Activated CD8-positive, alpha-beta T cell treated with anti-CD3 and anti-CD28 coated beads for 36 hours (primary cell): ENCODE data around the gene ZNF354C. TPM values are rescaled to one million over a fixed set of nuclear protein-coding genes. Genes with fewer than 3 reads are reported as not detected.

Experiments used
- ATAC-seq: fragments of 200-7000 bp; cut with Tn5 transposase; one replicate; pipeline ENCODE4 v1.10.0; 2021; ENCODE audit warnings: mild to moderate bottlenecking, moderate library complexity
- CTCF ChIA-PET: fragments of 350-600 bp; sonication (Branson Sonifier 250); formaldehyde crosslinking; loops from one replicate; lab custom pipeline; 2021; ENCODE audit warnings: antibody characterized with exemption; lab: Charles Lee
- POLR2A ChIA-PET: fragments of 350-600 bp; sonication (Branson Sonifier 250); formaldehyde crosslinking; loops from one replicate; lab custom pipeline; 2021; ENCODE audit warnings: antibody characterized with exemption; lab: Charles Lee
- DNase-seq: peaks from one replicate; pipeline ENCODE4 v3.0.0-alpha.2; 2020
- H3K27ac Mint-ChIP-seq: one replicate; pipeline ENCODE4 v1.8.0; 2021; ENCODE audit warnings: mild to moderate bottlenecking, mixed read lengths
- H3K27me3 Mint-ChIP-seq: one replicate; pipeline ENCODE4 v1.8.0; 2021; ENCODE audit warnings: mixed read lengths
- H3K36me3 Mint-ChIP-seq: one replicate; pipeline ENCODE4 v1.8.0; 2021; ENCODE audit warnings: low read depth, mixed read lengths
- H3K4me1 Mint-ChIP-seq: one replicate; pipeline ENCODE4 v1.8.0; 2021; ENCODE audit warnings: low read depth, mixed read lengths
- H3K4me3 Mint-ChIP-seq: one replicate; pipeline ENCODE4 v1.8.0; 2021; ENCODE audit warnings: mild to moderate bottlenecking, moderate library complexity, mixed read lengths
- H3K9me3 Mint-ChIP-seq: one replicate; pipeline ENCODE4 v1.8.0; 2021; ENCODE audit warnings: mixed read lengths
- CTCF ChIP-seq: fragments of 200-600 bp; IDR thresholded peaks from one replicate; pipeline ENCODE4 v1.8.0; 2022; ENCODE audit warnings: antibody characterized with exemption, mild to moderate bottlenecking
- intact Hi-C: fragments of 100-400 bp; cut with micrococcal nuclease; formaldehyde crosslinking; loops from one replicate; pipeline ENCODE4 v1.10.0; 2022
- total RNA-seq, 2 experiments: library from RNA; stranded (reverse); gene quantifications; one replicate each; pipeline ENCODE4 v1.2.3, GENCODE V29; 2021

The ZNF354C gene
- total RNA-seq, 2 experiments from 2014 or later = 7.0 to 7.4 TPM

GRCh38 chr5:179051784-179052183 is 8.4 kb upstream of the ZNF354C start:
- Mint-ChIP-seq H3K9me3 (peaks cover 13% of the 10 kb centered on the region), H3K36me3 (peaks cover 7% of the 10 kb centered on the region), H3K27ac (no peak overlapping the region), H3K4me3 (no peak overlapping the region), H3K27me3 (peaks cover 3% of the 10 kb centered on the region), H3K4me1 (no peaks in the 10 kb centered on the region)
- ChIA-PET CTCF (interaction anchor here (1.3 kb wide), 1 partner anchor 8 kb away, joined by 5 read pairs; the partner anchor contains the start of gene ZNF354C), POLR2A (interaction anchor here (0.6 to 1.1 kb wide), 2 partner anchors 36 to 489 kb away, joined by 3 to 4 read pairs; no protein-coding TSS in a partner anchor)
- no peak for ATAC-seq
- intact Hi-C loops = no loop called here
- DNase-seq = no peak
- TF ChIP-seq CTCF = no peak

- Mint-ChIP-seq H3K9me3 (peaks cover 9% of the 10 kb centered on the region), H3K27me3 (no peaks in the 10 kb centered on the region)
- CTCF ChIA-PET = no interaction called here
Measured at GRCh38 chr5:179054036-179054785, 6.0 kb upstream of the ZNF354C start.

GRCh38 chr5:179054876-179055275 is 5.3 kb upstream of the ZNF354C start:
- CTCF ChIA-PET = no interaction called here
- H3K4me1 Mint-ChIP-seq = peaks cover 3% of the 10 kb centered on the region
- H3K27ac Mint-ChIP-seq = no peak overlapping the region

More at GRCh38 chr5:179054036-179054785, 6.0 kb upstream of the ZNF354C start:
- Mint-ChIP-seq H3K4me1 (no peaks in the 10 kb centered on the region), H3K36me3 (peaks cover 4% of the 10 kb centered on the region), H3K27ac (no peak overlapping the region), H3K4me3 (no peak overlapping the region)
- DNase-seq = no peak
- intact Hi-C loops = no loop called here
- POLR2A ChIA-PET = no interaction called here
- no peak for ATAC-seq
- no peak for TF ChIP-seq CTCF

GRCh38 chr5:179055436-179055835 is 4.7 kb upstream of the ZNF354C start:
- no peaks in the 10 kb centered on the region for H3K27me3 Mint-ChIP-seq
- intact Hi-C loops = no loop called here
- ChIA-PET CTCF (no interaction called here), POLR2A (no interaction called here)
- H3K4me1 Mint-ChIP-seq = peaks cover 4% of the 10 kb centered on the region
- no peak overlapping the region for H3K4me3 Mint-ChIP-seq
- peaks cover 13% of the 10 kb centered on the region for H3K9me3 Mint-ChIP-seq
- no peak for ATAC-seq
- H3K36me3 Mint-ChIP-seq = peaks cover 12% of the 10 kb centered on the region
- DNase-seq = no peak
- no peak for TF ChIP-seq CTCF
- no peak overlapping the region for H3K27ac Mint-ChIP-seq

More at GRCh38 chr5:179054876-179055275, 5.3 kb upstream of the ZNF354C start:
- Mint-ChIP-seq H3K4me3 (no peak overlapping the region), H3K36me3 (peaks cover 10% of the 10 kb centered on the region), H3K27me3 (no peaks in the 10 kb centered on the region), H3K9me3 (peaks cover 13% of the 10 kb centered on the region)
- POLR2A ChIA-PET = no interaction called here
- TF ChIP-seq CTCF = no peak
- ATAC-seq = no peak
- no peak for DNase-seq
- intact Hi-C loops = no loop called here

GRCh38 chr5:179055841-179056240 is 4.3 kb upstream of the ZNF354C start:
- DNase-seq = no peak
- intact Hi-C loops = no loop called here
- CTCF ChIA-PET = no interaction called here
- ATAC-seq = no peak
- Mint-ChIP-seq H3K27me3 (no peaks in the 10 kb centered on the region), H3K36me3 (peaks cover 12% of the 10 kb centered on the region), H3K9me3 (peaks cover 13% of the 10 kb centered on the region), H3K27ac (no peak overlapping the region), H3K4me3 (no peak overlapping the region), H3K4me1 (peaks cover 4% of the 10 kb centered on the region)
- POLR2A ChIA-PET = no interaction called here
- no peak for TF ChIP-seq CTCF
